GM19240 (cell line): ENCODE measurements around the gene POLR2C.

Experiments used
- DNase-seq: peaks from one replicate; pipeline ENCODE4 v3.0.0; 2011; ENCODE audit warnings: low spot score; ENCODE audit not compliant: insufficient read length

The POLR2C gene

DNA sequence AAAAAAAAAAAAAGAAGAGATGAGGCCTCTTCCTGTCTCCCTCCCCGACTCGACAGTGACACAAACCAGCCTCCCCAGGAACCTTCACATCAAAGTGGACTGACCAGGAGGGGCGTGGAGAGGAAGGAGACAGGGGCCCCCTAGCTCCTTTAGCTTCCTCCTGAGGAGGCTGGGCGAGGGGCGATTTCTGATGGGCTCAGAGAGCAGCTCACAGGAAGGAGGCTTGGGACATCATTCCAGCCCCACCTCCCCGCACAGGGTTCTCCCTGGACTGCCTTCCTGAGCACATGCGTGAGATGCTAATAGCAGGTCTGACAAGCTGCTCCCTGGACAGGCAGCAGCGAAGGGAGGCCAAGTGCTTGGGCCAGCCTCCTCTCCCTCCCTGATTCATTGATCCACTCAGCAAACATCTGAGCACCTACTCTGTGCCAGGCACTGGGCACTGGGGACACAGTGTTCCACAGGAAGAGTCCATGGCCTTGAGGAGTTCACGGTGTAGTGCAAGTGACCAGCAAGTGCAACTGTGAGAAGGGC lies 38.2 kb downstream of the POLR2C start:
- DNase-seq, result no peak

DNA sequence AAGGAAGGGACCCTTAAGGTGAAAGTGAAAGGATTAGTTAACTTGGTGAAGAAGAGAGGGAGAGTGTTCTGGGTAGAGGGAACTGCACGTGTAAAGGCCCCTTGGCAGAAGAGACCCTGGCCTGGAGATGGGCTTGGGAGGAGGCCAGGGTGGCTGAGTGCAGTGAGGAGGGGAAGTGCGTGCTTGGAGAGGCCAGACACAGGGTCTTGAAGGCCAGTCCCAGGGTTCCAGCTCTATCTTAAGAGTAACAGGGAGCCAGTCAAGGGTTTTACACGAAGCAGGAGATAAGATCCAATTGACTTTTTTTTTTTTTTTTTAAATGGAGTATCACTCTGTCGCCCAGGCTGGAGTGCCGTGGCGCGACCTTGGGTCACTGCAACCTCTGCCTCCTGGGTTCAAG lies 39.0 kb downstream of the POLR2C start:
- no peak for DNase-seq

DNA sequence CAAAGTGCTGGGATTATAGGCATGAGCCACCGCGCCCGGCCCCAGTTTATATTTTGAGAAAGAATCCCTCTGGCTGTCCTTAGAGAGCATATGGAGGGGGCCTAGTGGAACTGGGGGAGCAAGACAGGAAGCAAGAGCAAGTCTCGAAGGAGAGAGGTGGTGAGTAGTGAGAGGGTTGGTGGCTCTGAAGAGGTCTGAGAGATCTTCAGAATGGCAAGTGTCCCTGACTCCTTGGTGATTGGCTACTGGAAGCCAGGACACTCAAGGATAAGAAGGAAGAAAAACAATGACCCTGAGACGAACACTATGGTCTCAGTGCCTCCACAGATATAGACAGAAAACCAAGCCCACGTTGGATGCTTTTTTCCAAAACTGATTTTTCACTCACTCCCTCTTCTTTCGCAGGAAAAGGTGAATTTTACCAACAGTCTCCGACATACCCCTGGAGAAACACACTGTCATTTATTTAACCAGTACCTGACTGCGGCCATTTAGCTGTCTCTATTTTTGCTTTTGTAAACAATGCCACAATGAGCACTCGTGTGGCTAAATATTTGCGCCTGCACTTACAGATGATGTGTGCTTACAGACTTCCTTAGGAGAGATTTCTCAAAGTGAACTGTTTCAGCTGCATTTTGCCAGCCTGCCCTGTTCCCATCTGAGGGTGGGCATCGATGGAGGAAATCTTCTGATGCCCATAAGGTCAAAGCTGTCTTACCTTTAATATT lies 39.7 kb downstream of the POLR2C start:
- DNase-seq, result no peak

DNA sequence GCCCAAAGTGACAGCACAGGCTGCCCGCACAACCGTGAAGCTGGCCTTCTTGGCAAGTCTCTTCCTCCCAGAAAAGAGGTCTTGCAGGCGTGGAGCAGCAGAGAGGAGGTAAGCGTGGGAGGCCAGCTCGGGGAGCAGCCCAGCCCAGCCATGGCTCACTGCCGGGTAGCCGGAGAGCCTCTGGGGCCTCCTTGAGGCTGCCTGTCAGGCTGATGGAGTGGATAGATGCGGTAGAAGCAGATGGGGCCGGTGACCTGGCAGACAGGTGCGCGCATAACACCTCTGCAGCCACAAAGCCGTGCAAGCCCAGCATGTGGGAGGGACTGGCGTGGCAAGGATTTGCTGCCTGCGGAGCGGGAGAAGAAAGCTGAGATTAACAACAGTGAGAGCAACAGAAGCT lies 40.9 kb downstream of the POLR2C start:
- DNase-seq, result no peak

DNA sequence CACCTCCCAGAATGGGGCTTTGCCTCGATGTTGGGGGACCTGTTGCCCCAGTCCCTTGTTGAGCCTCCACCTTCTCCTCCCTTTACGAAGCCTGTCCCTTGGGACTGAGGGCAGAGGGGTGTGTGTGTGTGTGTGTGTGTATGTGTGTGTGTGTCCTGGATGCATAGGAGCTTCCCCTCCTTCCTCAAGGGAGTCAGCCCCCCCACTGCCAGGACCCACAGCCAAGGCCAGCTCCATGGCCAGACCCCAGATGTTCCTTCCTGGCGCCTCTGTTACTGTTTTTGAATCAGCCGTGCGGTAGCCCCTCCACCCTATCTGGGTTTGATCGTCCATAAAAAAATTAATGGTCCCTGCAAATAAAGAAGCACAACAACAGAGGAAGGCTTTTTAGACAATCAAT lies 41.5 kb downstream of the POLR2C start:
- DNase-seq, result no peak

DNA sequence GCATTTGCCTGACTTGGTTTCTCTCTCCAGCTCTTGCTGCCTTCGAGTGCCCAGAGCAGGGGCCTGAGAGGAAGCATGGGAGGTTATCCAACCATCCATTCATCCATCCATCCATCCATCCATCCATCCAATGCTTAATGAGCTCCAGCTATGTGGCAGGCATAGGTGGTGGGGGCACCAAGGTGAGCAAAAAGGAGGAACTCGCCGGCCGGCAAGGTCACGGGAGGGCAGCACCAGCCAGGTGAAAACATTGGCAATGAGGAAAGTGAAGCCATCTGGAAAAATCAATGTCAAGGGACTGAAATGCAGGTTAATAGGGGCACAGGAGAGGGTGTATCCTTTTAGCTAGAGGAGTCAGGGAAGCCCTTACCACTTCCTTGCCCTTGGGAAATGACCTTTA lies 42.0 kb downstream of the POLR2C start:
- no peak for DNase-seq

DNA sequence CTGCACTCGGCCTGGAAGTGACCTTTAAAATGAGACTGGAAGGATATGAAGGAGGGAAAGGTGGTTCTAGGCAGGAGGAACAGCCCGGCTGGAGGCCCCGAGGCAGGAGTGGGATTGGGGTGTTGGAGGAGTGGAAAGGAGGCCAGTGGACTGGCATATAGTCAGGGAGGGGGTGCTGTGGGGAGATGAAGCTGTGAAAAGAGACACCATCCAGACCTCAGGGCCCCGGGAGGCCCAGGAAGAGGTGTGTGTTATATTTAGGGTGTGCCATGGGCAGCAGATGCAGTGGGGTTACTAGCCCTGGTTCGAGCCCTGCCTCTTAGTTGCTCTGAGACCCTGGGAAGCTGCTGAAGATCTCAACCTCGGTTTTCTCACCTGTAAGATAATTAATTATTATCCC lies 42.7 kb downstream of the POLR2C start:
- DNase-seq, result no peak

DNA sequence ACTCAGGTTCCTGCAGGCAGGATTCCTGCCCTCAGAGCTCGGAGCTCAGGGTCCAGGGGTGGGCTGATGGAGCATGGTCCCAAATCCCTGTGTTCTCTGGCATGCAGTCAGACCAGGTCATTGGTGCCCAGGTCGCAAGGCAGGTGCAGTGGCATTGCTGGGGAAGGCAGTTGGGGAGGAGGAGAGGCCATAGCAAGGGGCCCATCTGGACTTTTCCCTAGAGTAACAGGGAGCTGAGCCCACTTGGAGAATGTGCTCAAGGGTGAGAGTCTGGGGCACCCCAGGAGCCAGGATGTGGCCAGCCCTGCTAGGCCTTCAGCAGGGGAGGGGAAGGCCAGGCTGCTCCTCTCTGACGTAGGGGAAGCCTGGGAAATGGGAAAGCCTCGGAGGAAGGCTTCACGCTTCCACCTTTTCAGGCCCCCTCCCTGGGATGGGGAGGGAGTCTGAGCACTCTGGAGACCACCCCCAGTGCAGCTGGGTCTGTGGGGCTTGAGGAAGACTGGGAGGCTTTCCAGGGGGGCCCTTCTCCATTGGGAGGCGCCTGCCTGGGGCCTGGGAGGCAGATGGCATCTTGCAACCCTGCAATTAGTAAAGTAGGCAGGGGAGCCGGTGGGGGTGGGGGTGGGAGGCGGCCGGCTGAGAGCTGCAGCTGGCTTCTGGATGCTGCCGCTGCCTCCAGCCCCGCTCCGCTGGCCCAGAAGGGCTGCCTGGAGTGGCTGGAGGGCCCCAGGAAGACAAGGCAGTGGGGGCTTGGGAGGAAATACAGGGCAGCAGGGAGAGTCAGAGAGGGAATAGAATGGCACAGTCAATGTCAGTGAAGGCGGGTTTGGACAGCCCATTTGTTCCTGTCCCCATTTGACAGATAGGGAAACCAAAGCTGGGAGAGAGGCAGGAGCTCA lies 44.9 kb downstream of the POLR2C start:
- no peak for DNase-seq

DNA sequence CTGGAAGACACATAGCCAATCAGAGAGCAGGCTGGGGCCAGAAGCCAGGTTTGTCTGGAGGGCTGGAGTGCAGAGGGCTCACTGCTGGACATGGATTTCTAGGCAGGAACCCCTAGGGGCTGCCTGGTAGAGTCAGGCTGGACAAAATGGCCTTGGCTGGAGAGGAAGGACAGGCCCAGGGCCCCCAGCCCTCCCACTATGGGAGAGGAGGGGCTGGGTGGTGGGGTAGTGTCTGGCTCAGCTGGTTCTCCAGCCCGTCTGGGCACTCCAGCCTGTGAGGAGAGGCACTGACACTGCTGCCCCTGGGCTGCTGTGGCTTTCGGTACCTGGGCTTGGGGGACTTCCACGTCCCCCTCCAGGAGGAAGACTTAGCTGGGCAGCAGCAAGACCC lies 45.6 kb downstream of the POLR2C start:
- no peak for DNase-seq

DNA sequence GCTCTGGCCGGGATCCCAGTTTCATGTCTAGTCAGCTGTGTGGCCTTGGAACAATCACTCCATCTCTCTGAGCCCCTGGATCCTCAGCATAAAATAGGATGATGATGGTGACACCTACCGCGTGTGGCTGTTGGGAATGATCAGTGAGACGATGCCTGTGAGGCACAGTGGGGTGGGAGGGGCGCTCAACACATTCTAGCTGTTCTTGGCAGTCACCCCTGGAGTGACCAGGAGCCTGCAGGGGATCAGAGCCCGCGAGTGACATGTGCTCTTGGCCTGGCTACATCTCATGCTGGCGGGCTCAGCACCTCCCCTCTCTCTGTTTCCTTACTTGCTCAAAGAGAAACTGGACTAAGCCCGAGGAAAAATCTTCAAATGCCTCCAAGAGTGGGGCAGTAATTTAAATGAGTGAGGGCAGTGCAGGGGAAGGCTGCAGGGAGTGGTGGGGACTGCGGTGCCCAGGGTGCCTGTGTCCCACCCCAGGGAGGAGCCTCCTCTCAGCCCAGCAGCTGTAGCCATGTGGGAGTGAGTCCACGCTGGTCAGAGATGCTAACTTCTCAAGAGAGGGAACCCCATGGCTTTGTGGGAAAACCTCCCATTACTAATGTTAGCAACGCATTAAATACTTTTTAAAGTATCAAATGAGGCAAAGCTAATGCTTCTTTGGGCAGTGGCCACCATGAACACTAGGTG lies 46.9 kb downstream of the POLR2C start:
- no peak for DNase-seq

DNA sequence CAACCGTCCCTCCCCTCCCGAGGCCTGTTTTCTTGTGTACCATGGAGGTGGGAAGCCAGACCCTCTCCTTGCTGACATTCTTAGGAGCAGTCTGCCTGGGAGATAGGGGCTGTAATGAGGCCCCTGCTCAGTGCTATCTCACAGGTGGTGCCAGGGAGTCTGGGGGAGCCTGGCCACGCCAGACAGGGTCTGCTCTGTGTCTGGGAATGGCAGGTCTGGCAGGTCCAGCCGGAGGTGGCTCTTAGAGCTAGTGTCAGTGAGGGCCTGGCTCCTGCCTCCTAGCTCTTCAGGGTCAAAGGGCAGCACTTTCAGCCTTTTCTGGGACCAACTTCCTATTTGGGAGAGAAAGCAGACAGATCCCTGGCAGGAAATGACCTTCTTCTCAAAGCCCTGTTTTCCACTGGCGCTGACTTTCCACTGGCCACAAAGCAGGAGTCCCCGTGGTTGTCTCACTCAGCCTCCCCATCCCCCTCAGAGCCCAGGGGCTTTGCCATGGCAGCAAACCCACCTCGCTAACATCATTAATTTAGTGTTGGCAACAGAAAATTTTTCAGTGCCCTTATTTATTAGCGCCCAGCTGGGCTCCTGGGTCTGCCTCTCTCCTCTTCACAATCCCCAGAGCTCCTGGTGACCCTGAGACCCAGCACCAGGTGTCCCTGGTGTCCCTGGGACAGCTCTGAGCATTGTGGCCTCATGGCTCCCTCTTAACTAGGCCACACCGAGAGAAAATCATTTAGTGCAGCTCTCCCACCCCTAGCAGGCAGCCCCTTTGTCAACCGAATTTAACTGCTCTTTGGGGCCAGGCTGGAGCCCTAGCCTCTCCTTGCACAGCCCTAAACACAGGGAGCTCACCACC lies 47.8 kb downstream of the POLR2C start:
- DNase-seq, result no peak

DNA sequence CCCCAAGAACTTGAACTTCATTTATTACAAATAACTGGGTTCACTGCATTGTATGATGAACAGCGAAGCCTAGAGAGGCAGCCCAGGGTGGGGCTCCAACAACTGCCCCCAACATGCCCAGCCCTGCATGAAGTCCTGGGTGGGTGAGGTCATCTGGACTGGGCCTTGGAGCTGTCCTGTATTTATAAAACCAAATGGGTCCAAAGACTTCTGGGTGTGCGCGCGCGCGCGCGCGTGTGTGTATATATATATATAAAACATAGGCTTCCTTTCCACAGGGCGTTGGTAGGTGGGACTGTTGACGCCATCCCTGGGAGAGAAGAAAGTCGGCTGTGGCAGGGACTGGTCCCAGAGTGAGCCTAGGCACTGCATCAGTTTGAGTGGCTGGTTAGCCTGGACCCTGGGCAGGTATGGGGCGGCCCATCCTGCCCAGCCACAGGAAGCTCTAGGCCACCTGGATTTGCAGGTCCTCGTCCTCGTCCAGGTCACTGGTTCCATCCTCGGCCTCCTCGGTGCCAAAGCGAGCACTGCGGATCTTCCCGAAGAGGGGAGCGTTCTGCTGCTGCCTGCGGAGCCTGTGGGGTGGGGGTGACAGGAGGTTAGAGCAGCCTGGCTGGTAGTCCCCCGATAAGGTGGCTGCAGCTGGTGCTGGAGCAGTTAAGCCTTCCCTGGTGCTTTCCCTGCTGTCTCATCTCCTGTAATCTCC lies 50.0 kb downstream of the POLR2C start:
- no peak for DNase-seq

DNA sequence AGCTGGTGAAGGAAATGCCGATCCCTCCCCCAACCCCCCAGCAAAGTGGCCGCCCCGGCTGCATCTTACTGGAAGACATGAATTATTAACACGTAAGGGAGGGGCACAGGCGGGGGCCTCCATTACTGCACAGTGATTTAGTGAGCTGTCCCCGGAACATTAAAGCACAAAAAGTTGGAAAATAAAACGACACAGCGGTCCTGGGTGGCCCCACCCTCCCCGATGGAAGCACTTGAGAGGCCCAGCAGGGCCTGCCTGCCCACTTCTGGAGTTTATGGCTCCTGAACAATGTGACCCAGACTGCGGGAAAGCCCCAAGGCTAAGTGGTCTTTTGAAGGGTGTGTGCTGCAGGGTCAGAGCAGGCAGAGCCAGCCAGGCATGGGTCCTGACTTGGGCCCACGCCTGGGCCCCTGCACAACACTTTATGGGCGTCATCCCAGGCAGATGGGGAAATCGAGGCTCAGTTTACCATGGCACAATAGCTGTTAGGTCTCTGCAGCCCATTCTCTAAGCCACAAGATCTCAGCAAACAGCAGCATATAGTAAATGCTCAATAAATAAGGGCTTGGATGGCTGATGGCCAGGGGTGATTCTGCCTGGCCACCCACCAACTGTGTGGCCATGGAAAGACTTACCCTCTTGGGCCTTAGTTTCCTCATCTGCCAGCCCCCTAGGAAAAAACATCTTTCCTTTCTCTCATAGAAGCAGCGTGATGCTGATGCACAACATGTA lies 51.1 kb downstream of the POLR2C start:
- DNase-seq, result no peak

DNA sequence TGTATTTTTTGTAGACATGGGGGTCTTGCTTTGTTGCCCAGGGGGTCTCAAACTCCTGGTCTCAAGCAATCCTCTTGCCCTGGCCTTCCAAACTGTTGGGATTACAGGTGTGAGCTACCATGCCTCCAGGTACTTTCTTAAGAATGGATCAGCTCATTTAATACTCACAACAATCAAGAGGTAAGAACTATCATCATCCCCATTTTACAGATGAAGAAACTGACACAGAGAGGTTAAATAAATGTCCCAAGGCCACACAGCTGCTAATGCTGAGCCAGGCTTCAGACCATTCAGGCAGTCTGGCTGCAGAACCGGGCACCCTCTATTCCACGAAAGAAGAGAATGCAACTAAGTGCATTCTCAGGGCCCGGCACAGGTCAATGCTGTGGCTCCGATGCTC lies 51.9 kb downstream of the POLR2C start:
- DNase-seq, result no peak

DNA sequence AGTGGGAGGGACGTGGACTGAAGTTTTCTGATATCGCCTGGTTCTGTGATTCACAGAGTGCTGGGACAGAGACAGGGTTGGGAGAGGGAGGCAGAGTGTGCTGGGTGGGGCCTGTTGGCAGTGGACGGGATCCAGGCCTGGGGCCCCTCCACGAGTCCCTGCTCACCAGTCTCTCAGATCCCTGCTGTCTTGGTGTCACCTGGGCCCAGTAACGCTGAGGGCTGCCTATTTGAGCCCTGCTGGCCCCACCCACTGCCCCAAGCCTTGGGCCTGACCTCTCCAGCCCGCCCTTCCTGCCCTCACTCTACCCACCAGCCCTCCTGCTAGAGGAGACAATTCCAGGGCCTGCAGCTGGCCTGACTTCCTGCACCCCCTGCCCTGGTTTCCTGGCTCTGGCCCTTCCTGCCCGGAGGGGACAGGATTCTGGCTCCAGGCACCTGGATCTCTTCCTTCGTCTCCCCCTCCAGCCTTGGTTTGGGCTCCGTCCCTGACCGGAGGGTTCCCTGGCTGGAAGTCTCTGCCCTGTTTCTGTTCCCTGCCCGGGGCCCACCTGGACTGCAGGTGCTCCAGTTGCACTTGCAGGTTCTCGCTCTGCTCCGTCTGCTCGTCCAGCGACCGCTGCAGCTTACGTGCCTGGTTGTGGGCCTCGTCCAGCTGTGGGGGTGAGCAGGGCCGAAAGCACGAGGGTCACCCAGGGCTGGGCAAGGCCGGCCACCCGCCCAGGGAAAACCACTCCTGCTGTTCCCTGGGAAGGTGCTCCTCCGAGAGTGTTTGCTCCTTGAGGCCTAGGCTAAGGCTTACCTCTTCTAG lies 52.5 kb downstream of the POLR2C start:
- DNase-seq, result no peak

DNA sequence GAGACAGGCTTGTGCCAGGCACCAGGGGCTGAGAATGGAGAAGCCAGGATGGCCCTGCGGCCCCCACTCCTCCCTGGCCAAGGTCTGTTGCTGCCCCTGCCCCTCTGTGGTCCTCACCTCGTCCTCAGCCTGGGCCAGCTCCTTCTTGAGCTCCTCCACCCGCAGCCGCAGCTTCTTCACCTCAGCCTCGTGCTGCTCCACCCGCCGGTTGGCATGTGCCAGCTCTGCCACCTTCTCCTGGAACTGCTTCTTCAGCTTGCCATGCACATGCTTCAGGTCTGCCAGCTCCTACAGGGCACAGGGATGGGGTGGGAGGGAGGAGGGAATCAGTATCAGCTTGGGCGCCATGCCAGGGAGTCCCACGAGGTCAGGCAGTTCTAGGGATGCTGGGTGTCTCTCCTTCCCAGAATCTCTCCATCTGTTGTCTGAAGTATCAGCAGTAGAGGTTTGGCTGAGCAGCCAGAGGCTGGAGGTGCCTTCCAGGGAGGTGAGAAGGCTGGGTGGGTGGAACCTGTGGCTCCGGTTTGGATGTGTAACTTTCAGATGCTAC lies 53.8 kb downstream of the POLR2C start:
- no peak for DNase-seq

DNA sequence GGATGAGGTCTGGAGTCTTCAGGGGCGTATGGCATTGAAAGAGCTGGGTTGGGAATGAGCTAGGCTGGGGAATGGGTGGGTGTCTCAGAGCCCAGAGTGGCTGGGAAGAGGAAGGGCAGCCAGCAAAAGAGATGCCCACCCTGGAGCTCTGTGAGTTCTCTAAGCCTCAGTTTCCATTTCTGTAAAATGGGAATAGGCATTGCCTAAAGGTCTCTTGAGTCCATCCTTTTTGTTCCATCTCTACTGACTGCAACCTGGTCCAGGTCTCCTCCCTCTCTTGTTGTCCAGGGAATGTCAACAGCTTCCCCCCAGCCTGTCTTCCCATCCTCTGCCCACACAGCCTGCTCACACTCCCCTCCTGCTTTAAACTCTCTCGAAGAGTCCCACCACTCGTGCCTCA lies 54.3 kb downstream of the POLR2C start:
- DNase-seq, result no peak
